Epithelial cell of esophagus (primary cell): ENCODE results near the gene MICAL3.

Experiments
- DNase-seq: peaks from one replicate; pipeline ENCODE4 v3.0.0; 2010; ENCODE audit warnings: low read depth
- H3K4me3 ChIP-seq: 2 replicates; pipeline ENCODE4 v1.5.1; 2011; ENCODE audit warnings: mild to moderate bottlenecking, low read length, control low read depth
- TF ChIP-seq, protein P1 (sequence below): IDR thresholded peaks from 2 replicates; pipeline ENCODE4 v1.5.1; 2011; ENCODE audit warnings: low read depth, mild to moderate bottlenecking, low read length, control low read depth, inconsistent platforms; ENCODE audit not compliant: insufficient read depth; ENCODE audit errors: missing control alignments

The MICAL3 gene

GRCh38 chr22:17820879-17821439 is 203.4 kb downstream of the MICAL3 start:
- TF ChIP-seq, protein P1, sequence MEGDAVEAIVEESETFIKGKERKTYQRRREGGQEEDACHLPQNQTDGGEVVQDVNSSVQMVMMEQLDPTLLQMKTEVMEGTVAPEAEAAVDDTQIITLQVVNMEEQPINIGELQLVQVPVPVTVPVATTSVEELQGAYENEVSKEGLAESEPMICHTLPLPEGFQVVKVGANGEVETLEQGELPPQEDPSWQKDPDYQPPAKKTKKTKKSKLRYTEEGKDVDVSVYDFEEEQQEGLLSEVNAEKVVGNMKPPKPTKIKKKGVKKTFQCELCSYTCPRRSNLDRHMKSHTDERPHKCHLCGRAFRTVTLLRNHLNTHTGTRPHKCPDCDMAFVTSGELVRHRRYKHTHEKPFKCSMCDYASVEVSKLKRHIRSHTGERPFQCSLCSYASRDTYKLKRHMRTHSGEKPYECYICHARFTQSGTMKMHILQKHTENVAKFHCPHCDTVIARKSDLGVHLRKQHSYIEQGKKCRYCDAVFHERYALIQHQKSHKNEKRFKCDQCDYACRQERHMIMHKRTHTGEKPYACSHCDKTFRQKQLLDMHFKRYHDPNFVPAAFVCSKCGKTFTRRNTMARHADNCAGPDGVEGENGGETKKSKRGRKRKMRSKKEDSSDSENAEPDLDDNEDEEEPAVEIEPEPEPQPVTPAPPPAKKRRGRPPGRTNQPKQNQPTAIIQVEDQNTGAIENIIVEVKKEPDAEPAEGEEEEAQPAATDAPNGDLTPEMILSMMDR = no peak
- no peak overlapping the region for H3K4me3 ChIP-seq
- no peak for DNase-seq

DNA sequence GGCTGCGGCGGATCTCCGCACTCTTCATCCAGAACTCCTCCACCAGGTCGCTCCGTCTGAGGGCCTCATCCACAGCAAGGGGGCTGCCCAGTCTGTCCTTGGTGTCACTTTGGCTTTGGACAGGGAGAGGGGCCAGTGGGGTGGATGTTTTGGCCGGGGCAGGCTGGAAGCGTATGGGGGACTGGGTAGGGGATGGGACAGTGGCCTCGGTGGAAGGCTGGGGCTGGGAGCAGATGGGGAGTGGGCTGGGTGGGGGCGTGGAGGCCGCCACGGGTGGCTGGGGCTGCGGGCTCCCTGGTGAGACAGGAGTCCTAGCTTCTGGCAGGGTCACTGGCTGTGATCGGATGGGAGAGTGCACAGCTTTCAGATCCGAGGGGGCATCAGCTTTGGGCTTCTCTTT is 205.7 kb downstream of the MICAL3 start:
- TF ChIP-seq, protein P1 = no peak
- no peak overlapping the region for H3K4me3 ChIP-seq
- DNase-seq = no peak

- TF ChIP-seq, protein P1 = no peak
- no peak for DNase-seq
- no peak overlapping the region for H3K4me3 ChIP-seq
Measured at GRCh38 chr22:17818180-17818579, 206.2 kb downstream of the MICAL3 start.

DNA sequence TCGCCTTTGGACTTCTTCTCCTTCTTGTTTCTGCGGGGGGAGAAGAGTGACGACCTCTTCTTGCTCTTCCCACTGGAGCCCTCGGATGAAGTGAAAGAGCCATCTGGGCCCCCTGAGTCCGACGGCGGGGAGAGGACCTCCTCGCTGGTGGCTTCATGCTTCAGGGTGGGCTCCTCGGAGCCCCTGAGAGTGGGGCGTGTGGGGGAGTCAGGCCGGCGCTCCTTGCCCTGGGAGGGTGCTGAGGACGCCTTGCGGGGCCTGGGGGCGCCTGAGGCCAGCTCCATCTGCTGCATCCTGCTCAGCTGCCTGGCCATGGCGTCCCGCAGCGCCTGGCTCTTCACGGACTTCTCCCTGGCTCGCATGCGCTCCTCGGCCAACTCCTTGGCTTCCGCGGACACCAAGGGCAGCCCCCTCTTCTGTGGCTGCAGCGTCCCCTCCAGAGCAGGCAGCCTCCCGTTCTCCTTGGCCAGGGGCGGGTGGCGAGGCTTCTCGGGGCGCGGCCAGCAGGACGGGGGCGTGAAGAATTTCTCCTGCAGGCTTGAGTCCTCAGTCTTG is 206.8 kb downstream of the MICAL3 start:
- no peak for DNase-seq
- TF ChIP-seq, protein P1 = no peak
- no peak overlapping the region for H3K4me3 ChIP-seq

GRCh38 chr22:17817079-17817478 is 207.3 kb downstream of the MICAL3 start:
- DNase-seq = no peak
- TF ChIP-seq, protein P1 = no peak
- no peak overlapping the region for H3K4me3 ChIP-seq

GRCh38 chr22:17816649-17817048 is 207.7 kb downstream of the MICAL3 start:
- no peak for DNase-seq
- TF ChIP-seq, protein P1 = no peak
- no peak overlapping the region for H3K4me3 ChIP-seq

DNA sequence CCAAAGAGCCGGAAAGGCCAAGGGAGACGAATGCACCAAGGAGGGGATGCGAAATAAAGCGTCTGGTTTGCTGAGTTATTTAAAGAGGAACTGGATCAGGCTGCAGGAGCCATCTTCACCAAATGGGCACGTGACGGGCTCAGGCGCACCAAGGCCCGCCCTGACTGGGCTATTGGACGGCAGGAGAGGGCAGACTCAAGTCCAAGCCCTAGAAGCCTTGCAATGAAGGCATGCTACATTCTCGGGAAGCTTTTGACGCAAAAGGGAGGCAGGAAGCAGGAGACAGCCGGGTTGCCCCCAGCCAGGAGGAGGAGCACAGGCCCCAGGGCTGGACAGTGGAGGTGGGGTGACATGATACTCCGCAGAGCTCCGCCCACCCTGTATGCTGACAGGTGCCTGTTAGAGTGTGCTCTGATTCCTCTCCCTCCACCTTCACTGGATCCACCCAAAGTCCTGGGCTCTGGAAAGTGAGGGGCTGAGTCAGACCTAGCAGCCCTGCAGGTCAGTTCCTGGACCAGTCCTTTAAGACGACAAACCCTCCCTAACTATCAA is 208.6 kb downstream of the MICAL3 start:
- TF ChIP-seq, protein P1 = no peak

More for the DNA sequence above, 208.6 kb downstream of the MICAL3 start:
- no peak for DNase-seq
- no peak overlapping the region for H3K4me3 ChIP-seq
